Measurements from ENCODE around the gene CEP41. TPM values are rescaled to one million over a fixed set of nuclear protein-coding genes. Genes with fewer than 3 reads are reported as not detected.
"Not testable (repeated sequence)": the region's sequence is repeated elsewhere in the genome, so short reads cannot be mapped to it uniquely, and the experiment has no call there.

Gene CEP41
- polyA plus RNA-seq, 6 donors from 2014 or later = 6.2 to 20.7 (median 10.3) TPM

GRCh38 chr7:130386876-130387275 lies 53.9 kb downstream of the CEP41 start:
- H3K4me1 Mint-ChIP-seq = no peaks in the 10 kb centered on the region
- H3K27me3 Mint-ChIP-seq = peaks cover 0 to 17% (median 4%) of the 10 kb centered on the region in 3 donors
- no peak for ATAC-seq (ENCODE audit: low read depth in 2 of 2)
- no peak for DNase-seq
- no peak overlapping the region for H3K27ac Mint-ChIP-seq
- no peak overlapping the region for H3K4me3 Mint-ChIP-seq
- H3K36me3 Mint-ChIP-seq = no peaks in the 10 kb centered on the region
- peaks cover 0 to 5% (median 0%) of the 10 kb centered on the region in 7 donors for H3K9me3 Mint-ChIP-seq

GRCh38 chr7:130385600-130386066 lies 55.2 kb downstream of the CEP41 start:
- H3K4me3 Mint-ChIP-seq = no peak overlapping the region
- peaks cover 0 to 5% (median 0%) of the 10 kb centered on the region in 7 donors for H3K9me3 Mint-ChIP-seq
- peaks cover 0 to 17% (median 4%) of the 10 kb centered on the region in 3 donors for H3K27me3 Mint-ChIP-seq
- no peak for DNase-seq
- no peaks in the 10 kb centered on the region for H3K36me3 Mint-ChIP-seq
- H3K4me1 Mint-ChIP-seq = no peaks in the 10 kb centered on the region
- ATAC-seq (ENCODE audit: low read depth in 2 of 2) = no peak
- no peak overlapping the region for H3K27ac Mint-ChIP-seq

DNA sequence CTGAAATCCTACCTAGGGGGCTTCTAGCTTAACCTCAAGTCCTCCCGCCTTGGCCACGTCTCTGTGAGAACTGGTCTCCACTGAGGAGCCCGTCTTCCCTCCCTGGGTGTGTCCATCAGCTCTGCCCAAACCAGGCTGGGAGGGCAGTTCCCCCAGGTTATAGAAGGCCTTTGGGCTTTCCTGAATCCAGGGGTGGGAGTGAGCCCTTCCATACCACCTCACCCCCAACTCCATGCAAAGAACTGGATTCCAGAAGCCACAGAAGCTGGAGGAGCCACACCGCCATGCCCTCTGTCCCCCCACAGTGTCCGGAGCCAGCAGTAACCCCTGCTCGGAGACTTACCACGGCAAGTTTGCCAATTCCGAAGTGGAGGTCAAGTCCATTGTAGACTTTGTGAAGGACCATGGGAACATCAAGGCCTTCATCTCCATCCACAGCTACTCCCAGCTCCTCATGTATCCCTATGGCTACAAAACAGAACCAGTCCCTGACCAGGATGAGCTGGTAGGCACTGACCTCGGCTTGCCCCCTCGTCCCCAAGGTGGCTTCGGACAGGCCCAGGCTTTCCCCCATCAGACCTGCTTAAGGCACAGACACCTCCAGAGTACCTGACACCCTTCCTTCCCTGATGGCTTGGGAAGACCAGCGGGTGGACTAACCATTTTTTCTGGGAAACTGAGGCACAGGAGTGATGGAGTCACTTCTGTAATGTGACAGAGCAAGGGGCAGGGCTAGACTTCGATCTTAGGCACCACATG lies 55.8 kb downstream of the CEP41 start:
- Mint-ChIP-seq H3K36me3 (no peaks in the 10 kb centered on the region), H3K4me3 (no peak overlapping the region), H3K9me3 (peaks cover 0 to 5% (median 0%) of the 10 kb centered on the region in 7 donors), H3K4me1 (no peaks in the 10 kb centered on the region), H3K27me3 (peaks cover 0 to 17% (median 4%) of the 10 kb centered on the region in 3 donors), H3K27ac (no peak overlapping the region)
- DNase-seq (no peak), ATAC-seq (ENCODE audit: low read depth in 2 of 2) (no peak)

DNA sequence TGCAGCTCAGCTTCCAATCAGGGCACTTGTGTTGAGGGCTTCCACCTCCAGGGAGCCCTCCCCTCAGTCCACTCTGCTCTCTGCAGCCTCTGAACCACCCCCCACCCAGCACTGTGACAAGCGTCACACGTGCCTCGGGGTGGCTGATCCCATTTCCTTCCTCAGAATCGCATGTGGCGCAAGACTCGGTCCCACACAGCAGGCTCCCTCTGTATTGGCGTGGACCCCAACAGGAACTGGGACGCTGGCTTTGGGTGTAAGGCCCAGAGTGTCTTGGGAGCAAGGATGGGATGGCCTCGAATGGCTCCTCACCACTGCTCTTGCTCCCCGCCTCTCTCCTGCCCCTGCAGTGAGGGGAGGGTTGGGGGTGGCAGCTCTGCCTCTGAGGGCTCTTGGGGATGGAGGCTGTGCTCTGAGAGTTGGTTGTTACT lies 56.4 kb downstream of the CEP41 start:
- H3K27ac Mint-ChIP-seq = no peak overlapping the region
- H3K9me3 Mint-ChIP-seq = peaks cover 0 to 5% (median 0%) of the 10 kb centered on the region in 7 donors
- no peak for ATAC-seq (ENCODE audit: low read depth in 2 of 2)
- H3K4me1 Mint-ChIP-seq = no peaks in the 10 kb centered on the region
- H3K36me3 Mint-ChIP-seq = no peaks in the 10 kb centered on the region
- H3K27me3 Mint-ChIP-seq = peaks cover 0 to 17% (median 4%) of the 10 kb centered on the region in 3 donors
- H3K4me3 Mint-ChIP-seq = no peak overlapping the region
- DNase-seq = no peak

DNA sequence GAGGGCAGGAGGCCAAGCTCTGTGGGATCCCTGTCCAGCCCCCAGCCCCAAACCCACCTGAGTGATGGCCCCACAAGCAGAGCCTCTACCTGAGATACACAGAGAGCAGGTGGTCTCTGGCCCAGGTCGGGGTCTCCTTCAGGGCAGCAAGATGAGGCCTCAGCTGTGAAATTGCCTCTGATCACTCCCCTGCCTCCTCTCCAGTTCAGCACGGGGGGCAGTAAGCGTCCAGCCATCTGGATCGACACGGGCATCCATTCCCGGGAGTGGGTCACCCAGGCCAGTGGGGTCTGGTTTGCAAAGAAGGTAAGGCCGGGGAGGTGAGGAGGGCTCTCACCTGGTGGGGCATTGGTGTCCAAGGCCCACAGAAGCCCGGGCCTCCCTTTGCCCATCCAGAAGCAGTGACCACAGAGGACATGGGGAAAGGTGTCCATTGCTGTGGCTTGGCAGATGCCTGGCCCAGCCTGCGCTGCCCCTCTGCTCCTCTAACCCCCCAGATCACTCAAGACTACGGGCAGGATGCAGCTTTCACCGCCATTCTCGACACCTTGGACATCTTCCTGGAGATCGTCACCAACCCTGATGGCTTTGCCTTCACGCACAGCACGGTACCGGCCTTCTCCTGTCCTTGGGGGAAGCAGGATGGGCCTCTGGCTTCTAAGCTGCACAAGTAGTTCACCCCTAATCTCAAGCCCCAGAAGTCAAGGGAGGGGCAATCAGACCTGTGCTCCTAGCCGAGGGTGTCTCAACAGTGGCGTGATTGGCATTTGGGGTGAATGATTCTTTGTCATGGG lies 57.4 kb downstream of the CEP41 start:
- no peak overlapping the region for H3K4me3 Mint-ChIP-seq
- no peaks in the 10 kb centered on the region for H3K36me3 Mint-ChIP-seq
- peaks cover 0 to 17% (median 4%) of the 10 kb centered on the region in 3 donors for H3K27me3 Mint-ChIP-seq
- no peak for ATAC-seq (ENCODE audit: low read depth in 2 of 2)
- H3K27ac Mint-ChIP-seq = no peak overlapping the region
- H3K4me1 Mint-ChIP-seq = no peaks in the 10 kb centered on the region
- peaks cover 0 to 4% (median 0%) of the 10 kb centered on the region in 7 donors for H3K9me3 Mint-ChIP-seq
- no peak for DNase-seq

DNA sequence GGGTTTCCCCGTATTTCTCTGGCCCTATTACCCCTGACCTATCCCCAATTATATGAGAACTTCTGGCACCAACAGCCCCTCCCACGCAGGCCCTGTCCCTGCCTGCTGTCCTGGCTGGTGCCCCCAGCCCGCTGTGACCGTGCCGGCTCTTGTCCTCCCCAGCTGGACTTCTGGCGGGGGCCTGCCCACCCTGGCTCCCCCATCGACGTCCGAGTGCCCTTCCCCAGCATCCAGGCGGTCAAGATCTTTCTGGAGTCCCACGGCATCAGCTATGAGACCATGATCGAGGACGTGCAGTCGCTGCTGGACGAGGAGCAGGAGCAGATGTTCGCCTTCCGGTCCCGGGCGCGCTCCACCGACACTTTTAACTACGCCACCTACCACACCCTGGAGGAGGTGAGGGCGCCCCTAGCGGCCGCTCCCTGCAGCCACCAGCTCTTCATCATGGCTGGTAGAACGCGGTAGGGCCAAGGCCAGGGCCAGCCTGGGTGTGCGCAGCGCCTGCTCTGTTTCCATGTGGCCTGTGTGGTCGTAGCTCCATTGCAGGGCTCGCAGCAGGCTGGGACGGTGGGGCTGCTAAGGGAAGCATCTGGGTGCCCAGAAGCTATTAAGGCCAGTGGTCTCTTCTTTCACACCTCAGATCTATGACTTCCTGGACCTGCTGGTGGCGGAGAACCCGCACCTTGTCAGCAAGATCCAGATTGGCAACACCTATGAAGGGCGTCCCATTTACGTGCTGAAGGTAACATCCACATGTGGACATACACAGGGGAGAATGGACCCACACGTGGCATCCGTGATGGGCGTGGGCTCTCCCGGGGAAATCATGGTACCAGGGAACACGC lies 59.1 kb downstream of the CEP41 start:
- Mint-ChIP-seq H3K27ac (peak overlapping the region in 1 of 6 donors; percentile 44), H3K9me3 (peaks cover 0 to 9% (median 4%) of the 10 kb centered on the region in 7 donors), H3K36me3 (no peaks in the 10 kb centered on the region), H3K4me1 (no peaks in the 10 kb centered on the region), H3K4me3 (no peak overlapping the region), H3K27me3 (peaks cover 0 to 15% (median 4%) of the 10 kb centered on the region in 3 donors)
- no peak for ATAC-seq (ENCODE audit: low read depth in 2 of 2)
- no peak for DNase-seq

DNA sequence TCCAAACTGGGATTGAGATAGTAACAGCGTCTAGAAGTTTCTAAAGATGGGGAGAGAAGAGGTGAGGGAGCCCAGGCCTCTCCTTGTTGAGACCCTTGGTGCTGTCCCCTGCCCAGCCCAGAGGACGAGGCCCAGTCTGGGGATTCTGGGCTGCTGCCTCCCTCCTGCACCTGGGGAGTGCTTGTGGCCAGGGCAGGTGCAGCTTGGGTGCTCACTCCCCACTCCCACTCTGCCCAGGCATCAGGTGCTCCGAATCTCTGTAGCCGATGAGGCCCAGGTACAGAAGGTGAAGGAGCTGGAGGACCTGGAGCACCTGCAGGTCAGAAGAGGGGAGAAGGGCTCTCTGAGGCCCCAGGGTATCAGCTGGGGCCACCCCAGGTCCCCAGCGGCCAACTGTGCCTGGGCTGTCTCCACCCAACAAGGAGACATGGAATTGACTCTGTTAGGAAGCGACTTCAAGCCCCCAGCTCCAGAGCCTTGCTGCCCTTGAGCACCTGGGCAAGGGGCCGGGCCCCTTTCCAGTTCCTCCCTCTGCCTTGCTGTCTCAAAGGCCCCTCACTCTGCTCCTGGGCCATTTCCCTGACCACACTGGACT lies 59.9 kb downstream of the CEP41 start:
- Mint-ChIP-seq H3K9me3 (peaks cover 6 to 16% (median 10%) of the 10 kb centered on the region in 7 donors), H3K4me3 (no peak overlapping the region), H3K36me3 (no peaks in the 10 kb centered on the region), H3K4me1 (no peaks in the 10 kb centered on the region), H3K27me3 (peaks cover 0 to 10% (median 4%) of the 10 kb centered on the region in 3 donors), H3K27ac (no peak overlapping the region)
- DNase-seq = no peak
- no peak for ATAC-seq (ENCODE audit: low read depth in 2 of 2)

- DNase-seq = no peak
- Mint-ChIP-seq H3K36me3 (no peaks in the 10 kb centered on the region), H3K9me3 (peaks cover 6 to 19% (median 12%) of the 10 kb centered on the region in 7 donors), H3K4me3 (no peak within 1 kb of the TSS), H3K27ac (no peak within 1 kb of the TSS), H3K27me3 (peaks cover 0 to 10% (median 4%) of the 10 kb centered on the region in 3 donors), H3K4me1 (no peaks in the 10 kb centered on the region)
- no peak for ATAC-seq (ENCODE audit: low read depth in 2 of 2)
Observed at GRCh38 chr7:130379921-130380860, 60.6 kb downstream of the CEP41 start, which contains the start of gene CPA1. CPA1 (plus strand) TSS chr7:130380494; CDS start chr7:130380521, 27 bp downstream.

DNA sequence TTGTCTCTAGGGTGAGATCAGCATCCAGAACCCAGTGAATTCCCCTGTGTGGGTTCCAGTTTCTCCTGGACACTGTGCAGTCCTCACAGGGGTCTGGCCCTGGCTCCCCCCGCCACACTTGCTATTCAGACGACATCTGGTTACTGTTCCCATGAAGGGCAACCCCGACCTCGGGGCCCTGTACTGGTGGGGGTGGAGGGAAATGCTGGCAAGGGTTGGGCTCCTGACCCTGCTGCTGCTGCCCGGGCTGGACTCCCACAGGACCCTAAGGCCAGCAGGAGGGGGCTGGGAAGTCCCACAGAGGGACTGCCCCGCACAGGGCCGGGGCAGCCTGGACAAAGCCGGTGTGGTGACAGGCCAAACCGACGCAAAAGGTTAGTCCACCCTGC lies 61.3 kb downstream of the CEP41 start:
- no peaks in the 10 kb centered on the region for H3K36me3 Mint-ChIP-seq
- H3K27ac Mint-ChIP-seq = no peak overlapping the region
- H3K4me1 Mint-ChIP-seq = no peaks in the 10 kb centered on the region
- H3K9me3 Mint-ChIP-seq = peaks cover 6 to 19% (median 12%) of the 10 kb centered on the region in 7 donors
- peaks cover 0 to 10% (median 4%) of the 10 kb centered on the region in 3 donors for H3K27me3 Mint-ChIP-seq
- DNase-seq (no peak), ATAC-seq (ENCODE audit: low read depth in 2 of 2) (no peak)
- H3K4me3 Mint-ChIP-seq = no peak overlapping the region

DNA sequence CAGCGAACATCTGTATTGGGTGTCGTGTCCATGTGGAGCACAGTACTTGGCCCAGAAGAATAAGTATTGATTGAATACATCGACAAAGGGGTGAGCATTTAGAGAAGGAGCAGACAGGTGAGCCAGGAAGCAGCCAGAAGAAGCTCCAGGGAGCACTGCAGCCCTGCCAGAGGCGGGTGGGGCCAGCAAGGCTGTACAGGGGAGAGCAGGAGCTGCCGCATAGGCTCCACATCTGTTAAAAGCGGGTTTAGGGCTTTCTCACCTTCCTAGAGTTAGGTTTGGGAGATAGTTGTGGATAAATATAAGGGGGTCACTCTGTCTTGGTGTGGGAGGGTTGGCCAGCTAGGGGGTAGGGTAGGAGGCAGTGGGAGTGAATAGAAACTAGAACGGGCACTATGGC lies 61.8 kb downstream of the CEP41 start:
- Mint-ChIP-seq H3K4me1 (no peaks in the 10 kb centered on the region), H3K27me3 (peaks cover 0 to 5% (median 0%) of the 10 kb centered on the region in 3 donors), H3K9me3 (peaks cover 6 to 19% (median 12%) of the 10 kb centered on the region in 7 donors), H3K27ac (no peak overlapping the region), H3K4me3 (no peak overlapping the region), H3K36me3 (no peaks in the 10 kb centered on the region)
- no peak for ATAC-seq (ENCODE audit: low read depth in 2 of 2)
- DNase-seq = no peak

DNA sequence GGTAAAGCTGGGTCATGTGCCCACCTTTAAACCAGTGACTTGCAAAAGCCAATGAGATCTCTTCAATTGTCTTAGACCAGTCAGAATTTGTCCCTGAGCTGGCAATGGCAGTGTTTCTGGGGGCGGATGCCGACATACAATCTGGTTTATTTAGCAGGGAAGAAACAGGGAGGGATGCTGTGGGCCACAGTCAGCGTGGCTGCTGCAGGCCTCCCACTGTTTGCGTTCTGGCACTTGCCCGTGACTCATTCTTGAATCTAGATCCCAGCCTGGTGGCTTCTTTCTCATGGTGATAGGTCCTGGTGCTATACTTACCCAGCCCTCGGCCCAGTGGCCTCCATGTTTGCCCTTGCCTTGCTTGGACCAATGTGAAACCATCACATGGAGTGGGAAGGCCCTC lies 63.6 kb downstream of the CEP41 start:
- Mint-ChIP-seq H3K27me3 (peaks cover 0 to under 1% (median 0%) of the 10 kb centered on the region in 3 donors), H3K36me3 (no peaks in the 10 kb centered on the region), H3K4me1 (no peaks in the 10 kb centered on the region), H3K4me3 (no peak overlapping the region), H3K27ac (no peak overlapping the region), H3K9me3 (peaks cover 6 to 19% (median 12%) of the 10 kb centered on the region in 7 donors)
- ATAC-seq (ENCODE audit: low read depth in 2 of 2) (no peak), DNase-seq (no peak)

DNA sequence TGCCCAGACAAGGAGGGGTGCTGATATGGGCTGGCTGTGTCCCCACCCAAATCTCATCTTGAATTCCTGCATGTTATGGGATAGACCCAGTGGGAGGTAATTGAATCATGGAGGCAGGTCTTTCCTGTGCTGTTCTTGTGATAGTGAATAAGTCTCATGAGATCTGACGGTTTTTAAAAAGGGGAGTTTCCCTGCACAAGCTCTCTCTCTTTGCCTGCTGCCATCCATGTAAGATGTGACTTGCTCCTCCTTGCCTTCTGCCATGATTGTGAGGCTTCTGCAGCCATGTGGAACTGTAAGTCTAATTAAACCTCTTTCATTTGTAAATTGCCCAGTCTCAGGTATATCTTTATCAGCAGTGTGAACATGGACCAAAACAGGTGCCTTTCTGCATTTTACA lies 64.4 kb downstream of the CEP41 start:
- not testable (repeated sequence) for H3K4me3 Mint-ChIP-seq; H3K36me3 Mint-ChIP-seq; H3K4me1 Mint-ChIP-seq; H3K27me3 Mint-ChIP-seq; DNase-seq; ATAC-seq (ENCODE audit: low read depth in 2 of 2)
- Mint-ChIP-seq H3K9me3 (peaks cover 6 to 19% (median 12%) of the 10 kb centered on the region in 7 donors), H3K27ac (peak overlapping the region in 1 of 6 donors; percentile 77)

All from naive B cell (primary cell).